HG03175 (cell line): ENCODE data around the gene MLIP.

Source experiments
- ATAC-seq: cut with Tn5 transposase; IDR thresholded peaks from one replicate; pipeline ENCODE4 v1.9.1; 2021; ENCODE audit warnings: mild to moderate bottlenecking, moderate library complexity; ENCODE audit not compliant: unreplicated experiment

The MLIP gene

DNA sequence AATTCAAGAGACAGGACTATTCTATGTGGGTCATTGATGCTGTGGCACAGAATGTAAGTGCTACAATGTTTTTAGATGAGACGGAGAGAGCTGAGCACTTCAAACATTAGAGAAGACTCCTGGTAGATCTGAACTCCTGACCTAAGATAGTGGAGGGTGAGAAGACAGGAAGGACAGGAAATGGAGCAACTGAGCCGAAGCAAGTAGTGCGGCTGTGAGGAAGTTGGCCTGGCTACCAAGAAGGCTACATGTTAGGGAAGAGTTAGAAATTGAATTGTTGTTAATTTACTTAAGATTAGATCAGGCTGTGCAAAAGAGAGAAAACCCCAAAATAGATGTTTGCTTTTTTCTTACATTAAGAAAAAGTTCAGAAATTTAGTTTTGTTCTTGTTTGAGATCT, 14.4 kb upstream of the MLIP start:
- ATAC-seq, result no peak

DNA sequence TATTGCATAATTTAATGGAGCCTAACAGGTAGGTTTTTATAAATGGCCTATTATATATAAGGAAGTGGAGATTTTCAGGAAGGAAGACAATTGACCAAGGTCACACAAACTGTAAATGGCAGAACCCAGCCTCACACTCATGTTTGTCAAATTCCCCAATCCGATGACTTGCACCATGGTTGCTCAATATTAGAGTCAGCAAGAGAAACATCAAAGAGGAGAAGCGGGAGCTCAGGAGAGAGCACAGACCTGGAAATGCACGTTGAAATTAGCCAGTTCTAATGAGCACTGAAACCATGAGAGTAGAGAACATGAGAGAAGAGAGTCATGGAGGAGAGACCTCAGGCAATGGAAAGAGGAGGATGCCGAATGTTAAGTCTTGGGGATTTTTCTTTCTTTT, 13.5 kb upstream of the MLIP start:
- ATAC-seq, result no peak

DNA sequence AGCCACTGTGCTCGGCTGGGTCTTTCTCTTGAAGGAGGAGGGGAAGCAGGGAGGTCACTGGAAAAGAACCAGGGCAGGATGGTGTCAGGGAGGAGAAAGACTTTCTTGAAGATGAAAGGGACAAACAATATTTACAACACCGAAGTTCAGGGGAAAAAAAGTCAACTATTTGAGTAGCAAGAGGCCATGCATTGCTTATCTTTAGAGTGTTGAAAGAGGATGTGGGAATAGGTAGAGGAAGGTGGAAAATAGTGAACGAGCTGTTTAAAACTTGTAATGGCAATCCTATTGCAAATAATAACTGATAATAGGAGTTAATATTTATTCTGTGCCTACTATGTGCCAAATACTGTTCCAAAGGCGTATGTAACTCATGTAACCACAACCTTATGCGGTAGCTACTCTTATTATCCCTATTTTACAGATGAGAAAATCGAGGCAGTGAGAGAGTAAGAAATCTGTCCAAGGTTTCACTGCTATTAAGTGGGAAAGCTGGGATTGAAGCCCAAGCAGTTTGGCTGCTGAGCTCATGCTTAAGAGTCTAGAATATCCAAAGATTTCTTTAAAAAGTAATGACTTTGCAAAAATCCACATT, 12.7 kb upstream of the MLIP start:
- no peak for ATAC-seq

DNA sequence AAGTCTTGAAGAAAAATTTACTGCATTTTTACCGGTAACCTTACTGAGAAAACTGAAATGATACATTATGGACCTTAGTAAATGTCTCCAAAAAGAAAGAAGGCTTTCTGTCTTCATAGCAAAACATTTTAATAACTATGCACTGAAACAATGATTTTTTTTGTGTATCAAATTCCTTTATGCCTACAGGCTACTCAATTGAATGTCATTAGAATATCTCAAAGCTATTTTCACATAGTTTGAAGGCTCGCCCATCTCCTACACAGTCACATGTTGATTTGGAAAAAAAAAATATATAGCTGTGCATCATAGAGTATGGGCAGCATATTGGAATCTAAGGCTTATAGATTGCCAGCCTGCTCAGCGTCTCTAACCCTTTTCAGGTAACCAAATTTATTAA, 12.0 kb upstream of the MLIP start:
- ATAC-seq, result no peak

DNA sequence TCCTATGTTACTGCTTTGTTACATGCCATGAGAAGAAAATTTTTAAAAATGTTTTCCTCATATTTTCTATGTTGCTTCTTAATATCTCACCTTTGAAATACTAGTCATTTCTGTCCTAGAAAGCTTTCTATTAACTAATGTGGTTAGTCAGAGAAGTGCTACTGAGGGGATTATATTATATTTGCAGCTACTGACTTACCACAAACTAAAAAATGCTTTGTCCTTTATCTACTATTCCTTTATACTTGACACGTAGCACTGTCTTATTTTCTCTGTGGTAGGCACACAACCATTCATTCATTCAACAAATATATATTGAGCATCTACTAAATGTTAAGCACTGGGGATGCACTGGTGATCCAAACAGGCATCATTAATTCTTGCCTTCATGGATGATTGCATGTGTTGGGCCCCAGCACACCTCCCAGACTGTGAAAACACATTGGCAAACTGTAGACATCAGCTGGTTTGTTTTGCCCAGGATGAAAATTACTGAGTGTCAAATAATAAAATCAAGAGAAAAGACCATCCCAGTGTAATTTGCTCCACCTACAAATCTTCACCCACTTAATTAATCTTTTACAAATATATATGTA, 10.7 kb upstream of the MLIP start:
- peak; percentile 93 for ATAC-seq

DNA sequence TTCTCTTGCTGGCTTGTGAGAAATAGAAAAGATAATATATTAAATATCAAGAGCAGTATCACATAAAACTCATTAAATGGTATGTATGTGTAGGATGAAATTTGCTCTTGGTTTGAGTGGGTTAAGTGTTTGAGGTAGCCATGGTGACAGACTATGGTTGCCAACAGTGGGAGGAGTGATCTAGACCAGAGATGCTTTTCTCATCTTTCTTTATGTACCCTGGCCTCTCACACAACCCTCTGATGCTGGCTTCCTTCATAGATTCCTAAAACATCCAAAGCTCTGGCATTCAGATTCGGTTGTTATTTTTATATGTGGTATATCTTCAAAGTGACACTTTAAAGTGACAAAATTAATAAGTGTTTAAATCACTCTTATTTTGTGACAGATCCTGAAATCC, 9.0 kb upstream of the MLIP start:
- ATAC-seq, result no peak

DNA sequence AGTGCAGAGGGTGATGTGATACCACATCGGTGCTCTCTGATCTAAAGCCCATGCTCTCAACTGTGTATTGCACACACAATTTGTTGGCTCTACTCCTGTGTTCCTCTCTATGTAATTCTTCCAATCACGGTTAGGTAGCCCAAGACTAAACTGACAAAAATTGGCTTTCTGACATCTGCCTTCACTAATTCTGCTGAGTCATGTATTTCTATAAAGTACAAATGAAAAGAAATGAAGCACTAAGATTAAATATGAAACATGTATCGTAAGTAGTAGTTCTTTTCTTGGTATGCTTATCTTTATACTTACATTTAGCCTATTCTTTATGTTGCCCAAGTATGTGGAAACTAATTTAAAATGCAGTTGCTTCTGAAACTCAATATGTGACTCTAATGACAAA, 7.7 kb upstream of the MLIP start:
- ATAC-seq, result no peak

DNA sequence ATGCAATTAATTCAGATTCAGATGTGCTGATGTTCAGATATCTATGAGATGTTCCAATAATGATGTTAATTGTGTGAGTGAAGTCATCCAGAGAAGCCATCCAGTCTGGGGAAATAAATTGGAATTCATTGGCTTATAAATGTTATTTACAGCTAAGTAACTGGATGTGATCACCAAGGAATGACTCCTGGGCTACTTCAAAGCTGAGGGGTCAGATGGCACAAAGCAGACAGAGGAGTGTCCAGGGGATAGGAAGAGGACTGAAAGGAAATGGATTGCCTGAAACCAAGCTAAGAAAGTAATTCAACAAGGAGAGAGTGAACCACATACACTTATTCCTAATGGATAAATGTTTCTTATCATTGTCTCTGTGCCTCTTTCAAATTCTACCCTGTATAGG, 4.5 kb upstream of the MLIP start:
- no peak for ATAC-seq

DNA sequence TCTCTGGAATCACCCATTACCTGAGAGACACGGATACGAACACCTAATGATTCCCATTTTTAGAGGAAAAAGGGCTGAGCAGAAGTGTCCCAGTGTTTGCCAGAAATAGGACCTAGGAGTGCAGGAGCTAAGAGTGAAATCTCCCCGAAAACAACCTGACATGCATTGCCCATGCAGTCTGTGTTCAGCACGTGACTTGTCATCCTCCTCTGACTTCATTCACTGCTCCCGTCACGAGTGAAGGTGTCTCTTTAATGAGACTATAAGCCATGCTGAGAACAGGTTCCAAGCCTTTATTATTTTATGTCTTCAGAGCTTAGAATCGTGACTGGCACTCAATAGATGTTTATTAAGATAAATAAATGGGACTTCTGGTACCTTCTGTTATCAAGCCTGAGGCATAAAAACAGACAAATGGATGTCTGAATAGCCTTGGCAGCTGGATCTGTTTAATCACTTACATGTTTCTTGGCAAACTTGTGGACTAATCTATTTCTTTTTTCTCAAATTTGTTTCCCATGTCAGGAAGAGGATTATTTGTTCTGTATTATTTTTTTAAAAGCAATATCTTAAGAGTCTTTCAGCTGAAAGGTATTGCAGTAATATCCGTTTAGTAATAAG, 3.7 kb upstream of the MLIP start:
- no peak for ATAC-seq

DNA sequence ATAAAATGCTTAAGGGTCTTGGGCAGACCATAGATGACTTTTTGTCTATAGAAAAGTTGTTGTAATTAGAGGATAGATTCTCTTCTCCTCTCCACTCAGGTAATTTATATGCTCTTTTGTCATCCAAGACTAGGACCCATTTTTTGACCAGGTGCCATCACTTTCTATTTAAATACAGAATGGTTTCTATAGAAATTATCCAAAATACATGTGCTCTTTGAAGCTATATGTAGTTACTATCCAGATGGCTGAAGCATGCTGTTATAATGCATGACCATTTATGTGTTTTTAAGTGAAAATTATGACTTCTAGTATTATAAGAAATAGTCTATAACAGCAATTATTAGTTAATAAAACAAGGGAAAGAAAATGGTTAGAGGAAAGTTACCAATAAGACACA, 3.0 kb upstream of the MLIP start:
- ATAC-seq, result no peak

DNA sequence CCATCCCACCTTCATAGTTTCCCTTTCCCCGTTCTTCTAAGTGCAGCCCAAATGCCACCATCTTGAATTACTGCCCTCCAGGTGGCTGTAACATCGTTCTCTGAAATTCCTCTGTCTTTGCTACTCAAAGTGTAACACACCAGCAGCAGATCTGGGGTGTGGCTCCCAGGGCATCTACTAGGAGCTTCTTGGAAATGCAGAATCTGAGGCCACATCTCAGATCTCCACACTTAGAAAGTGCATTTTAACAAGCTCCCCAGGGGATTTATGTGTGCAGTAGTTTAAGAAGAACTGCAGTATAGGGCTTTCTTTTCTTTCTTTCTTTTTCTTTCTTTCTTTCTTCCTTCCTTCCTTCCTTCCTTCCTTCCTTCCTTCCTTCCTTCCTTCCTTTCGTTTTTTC, 1.7 kb upstream of the MLIP start:
- no peak for ATAC-seq

DNA sequence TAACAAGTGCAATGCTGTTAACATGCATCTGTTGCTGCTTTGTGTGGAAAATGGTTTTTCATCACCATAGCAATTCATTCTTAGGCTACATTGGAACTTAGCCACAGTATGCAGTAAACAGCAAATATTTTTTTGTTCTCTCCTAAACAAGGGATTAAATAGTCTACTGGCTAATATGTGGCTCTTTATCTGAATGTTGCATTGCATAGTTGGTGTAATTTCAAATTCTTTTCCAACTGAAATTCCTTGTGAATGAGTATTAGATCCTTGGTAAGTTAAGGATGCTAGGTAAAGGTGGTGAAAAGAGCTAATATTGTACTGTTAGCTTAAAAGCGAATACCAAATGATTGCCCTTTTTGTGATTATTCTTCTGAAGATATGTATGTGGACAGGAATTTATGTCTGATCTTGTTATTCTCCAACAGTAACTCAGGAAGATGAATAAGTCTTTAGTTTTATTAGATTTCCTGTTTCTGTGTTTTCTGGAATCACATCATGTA, 958 bp downstream of the MLIP start:
- no peak for ATAC-seq

DNA sequence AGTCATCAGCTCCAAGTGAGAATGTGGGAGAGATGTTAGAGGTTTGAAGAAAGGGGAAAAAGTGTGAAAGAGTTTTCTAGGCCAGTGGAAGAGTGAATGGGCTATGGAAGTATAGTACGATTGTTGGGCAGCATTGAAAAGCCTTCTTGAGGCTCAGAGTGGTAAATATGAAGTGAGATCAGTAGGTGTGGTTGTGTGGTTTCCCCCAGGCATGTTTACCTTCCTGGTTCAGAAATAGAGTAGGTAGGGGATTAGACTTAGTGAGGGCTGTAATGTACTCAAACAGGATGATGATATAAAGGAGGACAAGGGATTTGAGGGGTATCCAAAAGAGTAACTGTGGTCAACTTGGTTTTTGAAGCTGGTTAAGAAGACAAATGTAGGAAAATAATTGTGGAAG, 3.7 kb downstream of the MLIP start:
- ATAC-seq, result no peak

DNA sequence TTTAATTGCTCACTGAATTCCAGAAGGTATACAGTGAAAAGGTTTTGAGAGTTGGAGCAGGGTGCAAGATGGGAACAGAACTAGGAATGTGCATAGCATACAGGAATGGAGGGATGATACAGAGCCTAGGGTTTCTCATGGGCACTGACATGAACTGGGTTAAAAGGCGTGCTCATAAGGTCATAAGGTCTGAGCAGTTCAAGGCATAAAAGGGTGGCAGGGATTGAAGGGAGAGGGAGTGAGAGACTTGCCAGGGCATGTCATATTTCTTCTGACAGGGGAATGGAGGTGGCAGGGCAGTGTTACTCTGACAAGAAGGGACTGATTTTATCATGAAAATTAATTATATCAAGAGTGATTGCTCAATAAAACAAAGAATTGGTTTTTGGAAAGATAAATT, 4.7 kb downstream of the MLIP start:
- ATAC-seq, result no peak

DNA sequence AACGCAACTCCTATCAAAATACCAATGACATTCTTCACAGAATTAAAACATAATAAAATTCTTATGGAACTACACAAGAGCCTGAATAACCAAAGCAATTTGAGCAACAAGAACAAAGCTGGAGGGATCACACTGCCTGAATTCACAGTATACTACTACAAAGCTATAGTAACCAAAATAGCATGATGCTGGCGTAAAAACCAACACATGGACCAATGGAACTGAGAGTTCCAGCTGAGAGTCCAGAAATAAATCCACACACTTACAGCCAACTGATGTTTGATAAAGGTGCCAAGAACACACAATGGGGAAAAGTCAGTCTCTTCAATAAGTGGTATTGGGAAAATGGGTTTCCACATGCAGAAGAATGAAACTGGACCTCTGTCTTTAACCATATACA, 6.9 kb downstream of the MLIP start:
- no peak for ATAC-seq

DNA sequence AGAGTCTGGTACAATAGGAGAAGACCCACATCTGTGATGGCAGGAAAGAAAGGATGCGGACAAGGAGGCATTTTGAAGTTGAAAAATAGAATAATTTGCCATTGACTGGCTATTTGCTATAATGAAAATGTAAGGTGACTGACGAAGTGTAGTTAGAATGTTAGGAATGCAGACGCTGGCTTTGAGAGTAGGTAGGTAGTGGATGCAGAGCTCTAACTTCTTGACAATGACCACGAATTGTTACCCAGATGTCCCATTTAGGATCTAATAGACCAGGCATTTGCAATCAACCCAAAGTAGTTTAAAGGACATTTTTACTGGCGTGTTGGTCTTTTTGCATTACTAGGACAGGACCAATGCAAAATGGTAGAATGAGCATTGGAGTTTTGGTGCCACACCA, 14.2 kb downstream of the MLIP start:
- ATAC-seq, result no peak

DNA sequence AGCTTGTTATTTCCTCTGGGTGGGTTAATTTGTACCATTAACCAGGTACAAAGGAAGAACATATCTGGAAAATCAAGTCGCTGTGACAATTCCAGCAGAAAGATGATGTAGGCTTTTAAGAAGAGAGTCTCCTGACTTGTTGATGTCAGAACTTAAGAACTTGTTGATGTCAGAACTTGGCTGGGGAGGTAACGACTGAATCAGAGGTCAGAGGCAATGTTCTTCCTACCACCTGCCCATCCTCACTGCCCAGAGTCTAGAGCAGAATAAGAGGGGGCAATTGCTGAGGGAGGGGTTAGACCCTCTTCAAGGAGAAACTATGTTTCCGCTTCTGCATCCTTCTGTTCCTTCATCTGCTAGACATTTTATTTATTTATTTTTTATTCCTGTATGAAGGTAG, 18.9 kb downstream of the MLIP start:
- ATAC-seq, result no peak

DNA sequence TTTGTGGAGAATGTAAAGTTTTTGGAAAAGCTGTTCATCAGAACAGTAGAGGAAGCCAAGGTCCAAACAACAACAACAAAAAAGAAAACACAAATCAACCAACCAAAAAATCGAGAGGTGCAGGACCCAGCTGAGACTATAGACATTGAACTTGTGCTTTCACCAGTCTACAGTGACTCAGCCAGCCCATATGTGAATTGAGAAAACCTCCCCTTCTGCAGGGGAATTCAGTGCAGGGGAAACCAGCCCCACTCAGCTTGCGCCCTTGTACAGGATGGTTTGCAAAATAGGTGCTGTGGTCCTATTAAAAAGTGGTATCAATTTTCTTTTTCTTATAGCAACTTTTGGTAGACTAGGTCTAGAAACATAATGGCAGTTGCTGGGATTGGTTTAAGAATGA, 21.3 kb downstream of the MLIP start:
- ATAC-seq, result no peak

DNA sequence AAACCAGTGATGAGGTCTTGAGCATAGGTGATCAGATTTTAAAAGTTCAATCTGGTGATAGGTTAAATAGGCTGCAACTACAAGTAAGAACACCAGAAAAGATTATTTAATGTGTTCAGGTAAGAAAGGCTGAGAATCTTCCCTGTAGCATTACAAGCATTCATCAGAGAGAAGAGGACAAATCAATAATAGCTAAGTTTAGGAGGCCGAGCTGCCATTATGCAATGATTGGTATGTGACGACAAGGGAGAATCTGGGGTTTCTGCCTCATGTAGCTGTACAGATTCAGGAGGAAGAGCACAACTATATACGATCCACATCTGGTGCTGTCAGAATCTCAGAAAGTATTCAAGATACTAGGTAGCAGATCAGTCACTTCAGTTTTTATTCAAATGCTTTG, 21.9 kb downstream of the MLIP start:
- no peak for ATAC-seq

DNA sequence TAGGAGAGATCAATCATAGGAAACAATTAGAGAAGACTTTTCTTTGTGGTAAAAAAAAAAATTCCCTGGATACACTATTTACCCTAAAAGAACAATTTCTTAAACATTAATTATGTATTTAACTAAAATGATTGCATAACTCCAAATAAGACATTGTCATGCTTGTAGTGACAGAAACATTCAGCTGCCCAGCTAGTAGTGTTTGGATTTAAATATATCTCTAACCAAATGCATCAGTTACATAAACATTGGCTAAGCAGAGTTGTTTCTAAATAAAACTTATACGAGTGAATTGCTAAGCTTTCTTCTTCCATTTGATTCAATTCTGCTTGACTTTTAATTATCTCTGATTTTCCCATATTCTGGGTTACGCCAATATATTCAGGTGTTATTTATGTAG, 23.7 kb downstream of the MLIP start:
- ATAC-seq, result no peak

DNA sequence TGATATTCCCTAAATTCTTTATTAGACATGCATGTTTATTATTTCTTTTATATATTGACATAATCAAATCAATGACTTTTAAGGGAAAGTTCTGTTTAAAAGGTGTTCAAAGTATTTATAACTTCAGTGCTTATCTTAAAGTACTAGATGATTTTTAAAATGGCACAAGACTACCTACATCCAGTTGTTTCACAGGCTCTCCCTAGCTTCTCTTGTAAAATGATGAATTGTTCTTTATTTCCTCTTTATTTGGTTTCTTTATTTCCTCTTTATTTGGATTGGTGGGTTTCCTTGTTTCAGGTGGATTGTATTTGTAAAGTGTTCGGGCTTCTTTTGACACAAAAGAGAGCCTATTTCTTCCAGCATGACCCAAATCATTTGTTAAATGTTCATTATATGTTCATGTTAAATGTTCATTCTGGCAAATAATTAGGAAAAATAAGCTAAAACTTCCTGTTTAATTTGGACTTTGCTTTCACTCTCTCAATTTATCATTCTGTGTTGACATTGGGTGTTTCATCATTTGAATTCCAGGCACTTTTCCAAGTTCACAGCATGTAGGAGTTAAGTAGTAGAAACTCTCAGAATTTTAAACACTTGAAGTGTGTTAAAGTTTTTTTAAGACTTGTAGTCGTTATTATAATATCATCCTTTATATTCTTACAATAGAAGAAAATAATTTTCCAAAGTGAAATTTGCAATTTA, 24.6 kb downstream of the MLIP start:
- no peak for ATAC-seq

DNA sequence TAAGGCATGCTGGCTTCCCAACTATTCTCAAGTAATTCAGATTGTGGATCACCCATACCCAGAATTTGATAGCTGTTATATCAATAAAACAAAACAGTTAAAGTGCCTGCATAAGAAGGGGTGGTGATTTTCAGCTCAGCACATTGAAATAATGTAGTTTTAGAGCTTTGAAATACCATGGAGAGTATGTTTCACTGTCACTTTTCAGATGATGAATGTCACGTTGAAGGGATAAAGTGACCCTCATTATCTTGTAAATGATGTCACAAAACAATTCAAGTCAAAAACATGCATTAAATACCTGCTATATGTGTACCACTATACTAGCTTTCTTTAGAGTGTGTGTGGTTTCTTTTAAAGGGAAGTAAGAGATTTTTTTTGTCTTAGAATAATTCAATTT, 27.6 kb downstream of the MLIP start:
- no peak for ATAC-seq
